HepG2 (cell line): ENCODE data around the gene ARHGEF16. TPM values are rescaled to one million over a fixed set of nuclear protein-coding genes. Genes with fewer than 3 reads are reported as not detected.
A peak's percentile ranks its signal among the peaks of the same experiment; 100 is the strongest.

Experiments
- ATAC-seq: fragments of 200-7000 bp; cut with Tn5 transposase; 3 replicates; pipeline ENCODE4 v1.9.1; 2020; ENCODE audit warnings: mild to moderate bottlenecking, moderate library complexity
- BruUV-seq: library from RNA; stranded (reverse); fragments of 400-500 nt; replicated peaks from 2 replicates; lab custom pipeline; 2021; lab: Mats Ljungman, UMichigan
- CTCF ChIA-PET: fragments of 300-600 bp; formaldehyde crosslinking; extraction: SDS; loops from one replicate; lab custom pipeline; 2021; ENCODE audit warnings: low total read pairs, inconsistent platforms, low intra/inter-chr PET ratio; lab: Yijun Ruan, JAX
- POLR2A ChIA-PET: fragments of 350-600 bp; sonication (Branson Sonifier 250); formaldehyde crosslinking; loops from one replicate; lab custom pipeline; 2020; ENCODE audit warnings: antibody characterized with exemption, inconsistent platforms; lab: Yijun Ruan, JAX
- DNase-seq: peaks from one replicate; pipeline ENCODE4 v3.0.0-alpha.2; 2015; ENCODE audit warnings: low spot score
- FAIRE-seq: peaks from 3 replicates; lab custom pipeline; 2011; peaks lifted over from hg19 to GRCh38; lab: Jason Lieb, UNC
- H2AFZ ChIP-seq: one replicate; pipeline ENCODE4 v1.6.1; 2011; ENCODE audit warnings: low read length, inconsistent platforms
- H3K27ac ChIP-seq: fragments of 300-600 bp; 3 replicates; pipeline ENCODE4 v1.8.0; 2011; ENCODE audit warnings: mixed run types, mild to moderate bottlenecking, mixed read lengths, low read length, inconsistent platforms; ENCODE audit not compliant: insufficient read depth; ENCODE audit errors: extremely low read length
- H3K27me3 ChIP-seq, 2 experiments: fragments of 200-600 bp in 1 of 2; 2 replicates in 1 of 2; 3 replicates in 1 of 2; pipeline versions ENCODE4 v1.6.0 to v1.8.0; 2011; ENCODE audit warnings: low read length in 2 of 2, mild to moderate bottlenecking in 2 of 2, moderate library complexity in 2 of 2, inconsistent platforms in 1 of 2; ENCODE audit not compliant: insufficient read depth in 2 of 2, control insufficient read depth in 1 of 2
- H3K36me3 ChIP-seq, 2 experiments: fragments of 200-600 bp in 1 of 2; replicated peaks in 1 of 2; 2 replicates in 1 of 2; 3 replicates in 1 of 2; pipeline versions ENCODE4 v1.5.1 to v1.8.0; 2011; ENCODE audit warnings: low read length in 2 of 2, inconsistent platforms in 1 of 2; ENCODE audit not compliant: insufficient read depth in 2 of 2, control insufficient read depth in 1 of 2
- H3K4me1 ChIP-seq: 2 replicates; pipeline ENCODE4 v1.5.1; 2012; ENCODE audit warnings: low read length, inconsistent platforms; ENCODE audit not compliant: insufficient read depth
- H3K4me2 ChIP-seq: 2 replicates; pipeline ENCODE4 v1.6.0; 2011; ENCODE audit warnings: low read depth, low read length, inconsistent platforms
- H3K4me3 ChIP-seq, 3 experiments: fragments of 200-600 bp in 1 of 3; sonication (generic), shearing (Covaris generic) in 1 of 3; replicated peaks in 1 of 3; 2 replicates each; pipeline ENCODE4 v1.5.1; 2011 to 2016; ENCODE audit warnings: low read length in 3 of 3, inconsistent platforms in 2 of 3, low read depth in 2 of 3, mild to moderate bottlenecking in 2 of 3, control low read depth in 1 of 3, mixed read lengths in 1 of 3; ENCODE audit not compliant: insufficient read depth in 1 of 3
- H3K79me2 ChIP-seq: one replicate; pipeline ENCODE4 v1.6.1; 2011; ENCODE audit warnings: low read length, inconsistent platforms; ENCODE audit not compliant: insufficient read depth
- H3K9ac ChIP-seq: 2 replicates; pipeline ENCODE4 v1.6.0; 2011; ENCODE audit warnings: mild to moderate bottlenecking, low read depth, low read length, inconsistent platforms; ENCODE audit not compliant: insufficient read depth
- H3K9me3 ChIP-seq: 2 replicates; pipeline ENCODE4 v1.5.1; 2012; ENCODE audit warnings: mild to moderate bottlenecking, low read length
- H4K20me1 ChIP-seq: 2 replicates; pipeline ENCODE4 v1.6.0; 2011; ENCODE audit warnings: inconsistent platforms, mild to moderate bottlenecking, low read length, moderate library complexity; ENCODE audit not compliant: insufficient read depth
- FOXC1 ChIP-seq: sonication (generic); formaldehyde crosslinking; IDR thresholded peaks from 2 replicates; pipeline ENCODE4 v1.8.0; 2022; ENCODE audit warnings: mild to moderate bottlenecking, missing genetic modification reagents, borderline replicate concordance
- RAD51 ChIP-seq: fragments of 450-650 bp; IDR thresholded peaks from 2 replicates; pipeline ENCODE4 v1.6.1; 2016; ENCODE audit warnings: borderline replicate concordance
- ZBTB42 ChIP-seq: sonication (generic); formaldehyde crosslinking; IDR thresholded peaks from 2 replicates; pipeline ENCODE4 v1.5.0; 2020; ENCODE audit warnings: mild to moderate bottlenecking, missing genetic modification reagents
- ZNF280D ChIP-seq: sonication (generic); formaldehyde crosslinking; IDR thresholded peaks from 2 replicates; pipeline ENCODE4 v1.5.1; 2020; ENCODE audit warnings: mild to moderate bottlenecking, missing genetic modification reagents
- ZNF687 ChIP-seq: sonication (generic); formaldehyde crosslinking; IDR thresholded peaks from 2 replicates; pipeline ENCODE4 v1.5.1; 2020; ENCODE audit warnings: mild to moderate bottlenecking, missing genetic modification reagents, moderate library complexity
- WGBS: methylation state at CpG from one replicate; pipeline ENCODE4 v1.1.6; 2017; ENCODE audit warnings: low lambda C conversion rate; 5-methylcytosine and 5-hydroxymethylcytosine counted together
- in situ Hi-C: cut with HindIII; loops from 2 replicates; pipeline ENCODE4 v1.10.0; 2017; ENCODE audit warnings: low pct_unique_long_range_greater_than_20kb; ENCODE audit not compliant: extremely low pct_ligation_motif_present
- intact Hi-C: fragments of 100-400 bp; cut with micrococcal nuclease; formaldehyde crosslinking; loops from one replicate; pipeline ENCODE4 v1.10.0; 2022; ENCODE audit not compliant: unreplicated experiment
- polyA plus RNA-seq, 8 experiments: library from polyadenylated mRNA; depleted of rRNA in 3 of 8; stranded (reverse) in 7 of 8; unstranded in 1 of 8; fragments of >200 nt; fragmentation: Illumina TruSeq in 4 of 8; extraction: Trizol in 4 of 8; gene quantifications; 2 replicates each; pipeline versions ENCODE4 v1.2.1 to v1.2.3, GENCODE V29; 2011 to 2016; ENCODE audit warnings: low read depth in 4 of 8, missing spikeins in 1 of 8, mixed read lengths in 1 of 8; ENCODE audit not compliant: insufficient read depth in 1 of 8
- total RNA-seq, 5 experiments: library from RNA; depleted of rRNA; stranded (reverse); fragments of >200 nt; fragmentation: Illumina TruSeq; extraction: Trizol; gene quantifications; 2 replicates each; pipeline ENCODE4 v1.2.3, GENCODE V29; 2016; ENCODE audit warnings: low read depth in 1 of 5
- TF ChIP-seq, protein P1 (sequence below): sonication (generic); formaldehyde crosslinking; IDR thresholded peaks from 2 replicates; pipeline ENCODE4 v1.5.0; 2020; ENCODE audit warnings: mild to moderate bottlenecking, missing genetic modification reagents, moderate library complexity

The ARHGEF16 gene
- total and polyA plus RNA-seq, 2 of the 13 experiments (the other 11 are each of a cell fraction or from before 2014, with no cell fraction given) = 20.3 to 39.9 TPM

- H3K79me2 ChIP-seq = no peaks in the 10 kb centered on the region
- CTCF ChIA-PET = no interaction called here
These were observed 37.3 kb upstream of the ARHGEF16 start for GRCh38 chr1:3417082-3417739.

GRCh38 chr1:3417934-3418333, 36.5 kb upstream of the ARHGEF16 start:
- H3K36me3 ChIP-seq = no peaks in the 10 kb centered on the region
- H3K27ac ChIP-seq = no peak overlapping the region
- H3K9me3 ChIP-seq = peaks cover 11% of the 10 kb centered on the region
- no peak for DNase-seq
- ATAC-seq = no peak
- H3K4me1 ChIP-seq = peaks cover 47% of the 10 kb centered on the region
- no peaks in the 10 kb centered on the region for H4K20me1 ChIP-seq
- H3K4me2 ChIP-seq = no peak overlapping the region
- POLR2A ChIA-PET = no interaction called here
- CTCF ChIA-PET = no interaction called here
- no peaks in the 10 kb centered on the region for H3K79me2 ChIP-seq
- in situ Hi-C loops (no loop called here), intact Hi-C loops (no loop called here)
- H3K4me3 ChIP-seq = no peak overlapping the region
- peaks cover 2 to 18% of the 10 kb centered on the region in 2 experiments; a peak in 3 of 5 replicates for H3K27me3 ChIP-seq
- no peak overlapping the region for H2AFZ ChIP-seq
- no CpG with 5 or more reads among the region's 9 CpGs for WGBS
- no peak for FAIRE-seq
- H3K9ac ChIP-seq = no peak overlapping the region
- no TSS peak for BruUV-seq
- TF ChIP-seq ZNF687 (CRISPR knock-in tag) (peak; percentile 32), ZNF280D (CRISPR knock-in tag) (no peak), ZBTB42 (CRISPR knock-in tag) (no peak), FOXC1 (CRISPR knock-in tag) (no peak)

More at GRCh38 chr1:3417082-3417739, 37.3 kb upstream of the ARHGEF16 start:
- Histone ChIP-seq H3K4me2 (no peak overlapping the region), H3K9ac (no peak overlapping the region), H3K36me3 (no peaks in the 10 kb centered on the region), H2AFZ (no peak overlapping the region), H3K27ac (no peak overlapping the region), H4K20me1 (no peaks in the 10 kb centered on the region), H3K9me3 (peaks cover 11% of the 10 kb centered on the region), H3K4me3 (no peak overlapping the region), H3K27me3 (peaks cover 2 to 18% of the 10 kb centered on the region in 2 experiments; a peak in 3 of 5 replicates), H3K4me1 (peaks cover 40% of the 10 kb centered on the region)
- BruUV-seq = no TSS peak
- ATAC-seq = no peak
- TF ChIP-seq, protein P1, sequence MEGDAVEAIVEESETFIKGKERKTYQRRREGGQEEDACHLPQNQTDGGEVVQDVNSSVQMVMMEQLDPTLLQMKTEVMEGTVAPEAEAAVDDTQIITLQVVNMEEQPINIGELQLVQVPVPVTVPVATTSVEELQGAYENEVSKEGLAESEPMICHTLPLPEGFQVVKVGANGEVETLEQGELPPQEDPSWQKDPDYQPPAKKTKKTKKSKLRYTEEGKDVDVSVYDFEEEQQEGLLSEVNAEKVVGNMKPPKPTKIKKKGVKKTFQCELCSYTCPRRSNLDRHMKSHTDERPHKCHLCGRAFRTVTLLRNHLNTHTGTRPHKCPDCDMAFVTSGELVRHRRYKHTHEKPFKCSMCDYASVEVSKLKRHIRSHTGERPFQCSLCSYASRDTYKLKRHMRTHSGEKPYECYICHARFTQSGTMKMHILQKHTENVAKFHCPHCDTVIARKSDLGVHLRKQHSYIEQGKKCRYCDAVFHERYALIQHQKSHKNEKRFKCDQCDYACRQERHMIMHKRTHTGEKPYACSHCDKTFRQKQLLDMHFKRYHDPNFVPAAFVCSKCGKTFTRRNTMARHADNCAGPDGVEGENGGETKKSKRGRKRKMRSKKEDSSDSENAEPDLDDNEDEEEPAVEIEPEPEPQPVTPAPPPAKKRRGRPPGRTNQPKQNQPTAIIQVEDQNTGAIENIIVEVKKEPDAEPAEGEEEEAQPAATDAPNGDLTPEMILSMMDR (CRISPR knock-in tag) = peak; percentile 47
- TF ChIP-seq RAD51 = no peak
- in situ Hi-C loops (no loop called here), intact Hi-C loops (no loop called here)
- 71% methylated on average over 6 of the region's 6 CpGs for WGBS
- FAIRE-seq = no peak
- POLR2A ChIA-PET = no interaction called here
- no peak for DNase-seq
